Testis (tissue), 2 donors: ENCODE measurements around the gene IMPG1.

Experiments
- POLR2A ChIP-seq: fragments of 450-650 bp; IDR thresholded peaks from one replicate; pipeline ENCODE4 v1.6.1; 2017; ENCODE audit warnings: antibody characterized with exemption, mild to moderate bottlenecking, moderate library complexity
- TF ChIP-seq, protein P1 (sequence below), 3 experiments: fragments of 450-650 bp in 2 of 3; fragments of 200-600 bp in 1 of 3; sonication (generic) in 1 of 3; IDR thresholded peaks; one replicate each; pipeline ENCODE4 v1.5.1; 2016 to 2019; ENCODE audit warnings: antibody characterized with exemption in 3 of 3, mild to moderate bottlenecking in 2 of 3, moderate library complexity in 1 of 3

DNA sequence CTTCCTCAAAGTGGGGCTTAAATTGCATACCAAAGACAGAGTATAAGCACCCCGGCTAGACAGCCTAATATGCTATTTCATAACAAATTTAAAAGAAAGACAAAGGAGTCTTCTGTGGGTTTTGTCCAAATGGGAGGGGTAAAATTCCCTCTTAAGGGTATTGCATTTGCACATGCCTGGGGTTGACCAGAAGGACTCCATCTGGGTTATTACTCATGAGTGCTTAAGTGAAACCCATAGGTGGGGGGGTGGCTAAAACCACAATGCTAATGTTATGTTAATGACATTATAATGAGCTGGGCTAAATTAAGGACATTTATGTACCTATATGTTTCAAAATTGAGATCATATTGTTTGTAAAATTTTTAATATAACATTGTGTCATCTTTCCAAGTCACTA is 15.0 kb downstream of the IMPG1 start:
- TF ChIP-seq, protein P1, sequence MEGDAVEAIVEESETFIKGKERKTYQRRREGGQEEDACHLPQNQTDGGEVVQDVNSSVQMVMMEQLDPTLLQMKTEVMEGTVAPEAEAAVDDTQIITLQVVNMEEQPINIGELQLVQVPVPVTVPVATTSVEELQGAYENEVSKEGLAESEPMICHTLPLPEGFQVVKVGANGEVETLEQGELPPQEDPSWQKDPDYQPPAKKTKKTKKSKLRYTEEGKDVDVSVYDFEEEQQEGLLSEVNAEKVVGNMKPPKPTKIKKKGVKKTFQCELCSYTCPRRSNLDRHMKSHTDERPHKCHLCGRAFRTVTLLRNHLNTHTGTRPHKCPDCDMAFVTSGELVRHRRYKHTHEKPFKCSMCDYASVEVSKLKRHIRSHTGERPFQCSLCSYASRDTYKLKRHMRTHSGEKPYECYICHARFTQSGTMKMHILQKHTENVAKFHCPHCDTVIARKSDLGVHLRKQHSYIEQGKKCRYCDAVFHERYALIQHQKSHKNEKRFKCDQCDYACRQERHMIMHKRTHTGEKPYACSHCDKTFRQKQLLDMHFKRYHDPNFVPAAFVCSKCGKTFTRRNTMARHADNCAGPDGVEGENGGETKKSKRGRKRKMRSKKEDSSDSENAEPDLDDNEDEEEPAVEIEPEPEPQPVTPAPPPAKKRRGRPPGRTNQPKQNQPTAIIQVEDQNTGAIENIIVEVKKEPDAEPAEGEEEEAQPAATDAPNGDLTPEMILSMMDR (IDR thresholded peaks at IDR 0.05): no peak
- no peak for TF ChIP-seq POLR2A
